GM12874 (cell line): Measurements from ENCODE around the gene SRPK3.

ENCODE experiments used
- CTCF ChIP-seq: IDR thresholded peaks from 2 replicates; pipeline ENCODE4 v1.5.1; 2011; ENCODE audit warnings: low read depth, mild to moderate bottlenecking, control low read depth, low read length, moderate library complexity; ENCODE audit not compliant: insufficient read depth

The SRPK3 gene

GRCh38 chrX:153763989-153764755 lies 16.7 kb upstream of the SRPK3 start, which contains the start of gene PLXNB3:
PLXNB3 (plus strand) TSS chrX:153764249; CDS start chrX:153765536, 1,287 bp downstream.
- peak; percentile 76 for TF ChIP-seq CTCF

GRCh38 chrX:153764786-153765137 lies 16.1 kb upstream of the SRPK3 start:
- no peak for TF ChIP-seq CTCF

- TF ChIP-seq CTCF: no peak
Measured at GRCh38 chrX:153765138-153766079, 15.4 kb upstream of the SRPK3 start.

- no peak for TF ChIP-seq CTCF
Measured at GRCh38 chrX:153766098-153766817, 14.6 kb upstream of the SRPK3 start.

- no peak for TF ChIP-seq CTCF
Measured at GRCh38 chrX:153766871-153767673, 13.8 kb upstream of the SRPK3 start.

GRCh38 chrX:153767674-153768055 lies 13.2 kb upstream of the SRPK3 start:
- TF ChIP-seq CTCF: no peak
